Limb (tissue), 2 donors: ENCODE data around the gene PLPP4.

Experiments
- DNase-seq, 2 donors: peaks; one replicate each; pipeline ENCODE4 v3.0.0-alpha.2; 2016; ENCODE audit errors: extremely low spot score in 2 of 2

PLPP4 gene

GRCh38 chr10:120574981-120575380 lies 118.0 kb downstream of the PLPP4 start:
- DNase-seq, result no peak

- DNase-seq, result no peak
These were observed 118.4 kb downstream of the PLPP4 start for GRCh38 chr10:120575411-120575810.

GRCh38 chr10:120578134-120578533 lies 121.1 kb downstream of the PLPP4 start:
- DNase-seq, result no peak

GRCh38 chr10:120578890-120579289 lies 121.9 kb downstream of the PLPP4 start:
- no peak for DNase-seq

- no peak for DNase-seq
These were observed 124.2 kb downstream of the PLPP4 start for GRCh38 chr10:120580918-120581895.

- no peak for DNase-seq
These were observed 125.7 kb downstream of the PLPP4 start for GRCh38 chr10:120582753-120583152.

GRCh38 chr10:120583424-120584108 lies 126.5 kb downstream of the PLPP4 start:
- DNase-seq, result no peak

- DNase-seq, result no peak
These were observed 127.8 kb downstream of the PLPP4 start for GRCh38 chr10:120584786-120585185.

- no peak for DNase-seq
These were observed 129.4 kb downstream of the PLPP4 start for GRCh38 chr10:120586471-120586872.

GRCh38 chr10:120587061-120587460 lies 130.0 kb downstream of the PLPP4 start:
- DNase-seq, result no peak

GRCh38 chr10:120588311-120588710 lies 131.3 kb downstream of the PLPP4 start:
- no peak for DNase-seq

GRCh38 chr10:120593693-120594092 lies 136.7 kb downstream of the PLPP4 start:
- DNase-seq, result no peak

GRCh38 chr10:120597902-120598301 lies 140.9 kb downstream of the PLPP4 start:
- DNase-seq, result no peak

- no peak for DNase-seq
These were observed 141.4 kb downstream of the PLPP4 start for GRCh38 chr10:120598386-120598785.

GRCh38 chr10:120599200-120599724 lies 142.2 kb downstream of the PLPP4 start:
- DNase-seq, result no peak

GRCh38 chr10:120600871-120601649 lies 144.0 kb downstream of the PLPP4 start:
- no peak for DNase-seq

GRCh38 chr10:120601999-120602398 lies 145.0 kb downstream of the PLPP4 start:
- no peak for DNase-seq

GRCh38 chr10:120605410-120605809 lies 148.4 kb downstream of the PLPP4 start:
- DNase-seq, result no peak

GRCh38 chr10:120606051-120606764 lies 149.2 kb downstream of the PLPP4 start:
- DNase-seq, result no peak

GRCh38 chr10:120607016-120607709 lies 150.1 kb downstream of the PLPP4 start:
- DNase-seq, result no peak
